Stimulated activated naive CD8-positive, alpha-beta T cell treated with anti-CD3 and anti-CD28 coated beads, Interleukin-15, Interleukin-2, amounts not matched to agents 100 U/mL and 50 U/mL, for 24 hours (primary cell): ENCODE measurements around the gene IRF1.

Source experiments
- ATAC-seq: fragments of 150-1000 bp; cut with Tn5 transposase; one replicate; pipeline ENCODE4 v1.10.0; 2021
- DNase-seq: peaks from one replicate; pipeline ENCODE4 v3.0.0; 2021

IRF1 gene

DNA sequence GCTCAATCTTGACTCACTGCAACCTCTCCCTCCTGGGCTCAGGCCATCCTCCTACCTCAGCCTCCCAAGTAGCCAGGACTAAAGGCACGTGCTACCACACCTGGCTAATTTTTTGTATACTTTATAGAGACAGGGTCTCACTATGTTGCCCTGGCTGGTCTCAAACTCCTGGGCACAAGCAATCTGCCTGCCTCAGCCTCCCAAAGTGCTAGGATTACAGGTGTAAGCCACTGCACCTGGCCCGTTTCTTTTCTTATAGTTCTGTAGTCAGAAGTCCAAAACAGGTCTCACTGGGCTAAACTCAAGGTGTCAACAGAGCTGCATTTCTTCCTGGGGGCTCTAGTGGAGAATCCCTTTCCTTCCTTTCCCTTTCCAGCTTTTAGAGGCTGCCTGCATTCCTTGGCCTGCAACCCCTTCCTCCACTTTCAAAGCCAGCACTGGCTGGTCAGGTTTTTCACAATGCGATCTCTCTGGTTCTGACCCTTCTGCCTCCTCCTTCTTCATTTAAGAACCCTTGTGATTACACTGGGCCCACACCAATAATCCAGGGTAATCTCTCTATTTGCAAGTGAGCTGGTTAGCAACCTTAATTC, 16.3 kb downstream of the IRF1 start:
- DNase-seq (peak; percentile 4), ATAC-seq (no peak)

- ATAC-seq (no peak), DNase-seq (peak; percentile 5)
Measured at GRCh38 chr5:132473668-132474067, 16.9 kb downstream of the IRF1 start.

GRCh38 chr5:132473019-132473531, 17.5 kb downstream of the IRF1 start:
- DNase-seq, result peak; percentile 78

DNA sequence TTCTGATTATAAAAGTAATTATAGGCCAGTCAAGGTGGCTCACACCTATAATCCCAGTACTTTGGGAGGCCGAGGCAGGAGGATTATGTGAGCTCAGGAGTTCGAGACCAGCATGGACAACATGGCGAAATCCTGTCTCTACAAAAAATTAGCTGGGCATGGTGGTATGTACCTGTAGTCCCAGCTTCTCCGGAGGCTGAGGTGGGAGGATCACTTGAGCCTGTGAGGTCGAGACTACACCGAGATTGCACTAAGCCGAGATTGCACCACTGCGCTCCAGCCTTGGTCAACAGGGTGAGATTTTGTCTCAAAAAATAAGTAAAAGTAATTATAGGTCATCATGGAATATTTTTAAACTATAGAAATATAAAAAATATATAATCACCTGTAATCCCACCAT, 18.1 kb downstream of the IRF1 start:
- peak; percentile 4 for DNase-seq
- no peak for ATAC-seq

More at GRCh38 chr5:132473019-132473531, 17.5 kb downstream of the IRF1 start:
- peak; percentile 89 for ATAC-seq

GRCh38 chr5:132471944-132472343, 18.6 kb downstream of the IRF1 start:
- DNase-seq, result no peak
- no peak for ATAC-seq

GRCh38 chr5:132471151-132471907, 19.2 kb downstream of the IRF1 start:
- peak; percentile 2 for DNase-seq
- no peak for ATAC-seq

DNA sequence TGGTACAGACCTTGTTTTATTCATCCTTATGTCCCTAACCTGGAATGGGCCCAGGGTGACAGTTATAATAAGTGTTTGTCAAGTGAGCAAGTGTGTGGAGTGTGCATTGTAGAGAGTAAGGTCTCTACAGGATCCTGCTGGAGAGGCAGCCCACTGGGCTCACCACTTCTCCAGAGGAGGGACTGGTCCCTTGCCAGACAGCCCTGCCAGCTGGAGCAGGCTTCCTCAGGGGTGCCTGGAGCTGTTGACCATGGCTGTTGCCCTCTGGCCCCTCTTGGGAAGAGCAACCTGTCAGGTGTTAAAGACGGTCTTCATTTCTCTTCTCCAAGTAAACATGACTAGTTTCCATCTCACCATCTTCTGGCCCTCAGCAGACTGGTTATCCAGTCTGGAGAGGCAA, 20.0 kb downstream of the IRF1 start:
- DNase-seq, result peak; percentile 1
- no peak for ATAC-seq

- DNase-seq (peak; percentile 1), ATAC-seq (no peak)
Measured at GRCh38 chr5:132470010-132470392, 20.6 kb downstream of the IRF1 start.

- ATAC-seq, result no peak
Measured at GRCh38 chr5:132469380-132470009, 21.1 kb downstream of the IRF1 start.

GRCh38 chr5:132468656-132469379, 21.8 kb downstream of the IRF1 start:
- ATAC-seq (no peak), DNase-seq (no peak)

More at GRCh38 chr5:132469380-132470009, 21.1 kb downstream of the IRF1 start:
- DNase-seq, result no peak

- DNase-seq, result no peak
- no peak for ATAC-seq
Measured at GRCh38 chr5:132467287-132467984, 23.1 kb downstream of the IRF1 start.

DNA sequence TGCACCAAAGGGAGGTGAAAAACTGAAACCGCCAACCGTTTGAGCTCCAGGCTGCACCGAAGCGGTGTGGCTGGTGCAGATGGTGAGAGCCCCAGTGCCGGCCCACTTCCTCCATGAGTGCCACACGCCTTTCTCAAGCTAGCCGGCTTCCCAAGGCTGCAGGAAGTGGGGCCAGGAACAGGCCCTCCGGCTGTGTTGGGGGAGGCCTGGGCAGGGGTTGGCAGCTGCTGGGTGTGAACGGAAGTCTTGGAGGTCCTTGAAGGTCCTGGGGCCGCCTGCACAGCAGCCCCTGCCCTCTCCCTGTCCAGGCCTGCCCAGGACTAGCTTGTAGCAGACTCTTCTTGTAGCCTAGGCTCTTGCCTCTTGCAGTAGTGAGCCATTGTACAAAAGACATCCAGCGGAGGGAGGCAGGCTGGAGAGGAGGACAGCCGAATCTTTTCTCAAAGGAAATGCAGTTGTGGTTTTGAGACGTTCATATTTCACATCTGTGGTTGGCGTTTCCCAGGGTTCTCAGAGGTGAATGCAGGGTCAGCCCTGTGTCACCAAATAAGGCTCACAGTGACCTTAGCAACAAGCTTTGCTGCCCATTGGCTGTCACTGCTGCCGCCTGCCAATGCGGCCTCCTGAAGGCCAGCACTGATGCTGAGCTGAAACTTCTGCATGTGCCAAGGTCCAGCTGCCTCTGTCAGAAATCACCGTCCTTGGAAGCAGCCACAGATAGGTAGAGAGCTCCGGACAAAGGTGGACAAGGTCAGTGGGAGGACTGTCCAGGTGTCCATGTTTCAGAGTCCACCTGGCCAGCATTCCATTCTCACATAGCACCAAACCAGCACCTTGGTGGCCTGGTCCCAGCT, 23.9 kb downstream of the IRF1 start:
- DNase-seq (peak; percentile 71), ATAC-seq (peak; percentile 67)

DNA sequence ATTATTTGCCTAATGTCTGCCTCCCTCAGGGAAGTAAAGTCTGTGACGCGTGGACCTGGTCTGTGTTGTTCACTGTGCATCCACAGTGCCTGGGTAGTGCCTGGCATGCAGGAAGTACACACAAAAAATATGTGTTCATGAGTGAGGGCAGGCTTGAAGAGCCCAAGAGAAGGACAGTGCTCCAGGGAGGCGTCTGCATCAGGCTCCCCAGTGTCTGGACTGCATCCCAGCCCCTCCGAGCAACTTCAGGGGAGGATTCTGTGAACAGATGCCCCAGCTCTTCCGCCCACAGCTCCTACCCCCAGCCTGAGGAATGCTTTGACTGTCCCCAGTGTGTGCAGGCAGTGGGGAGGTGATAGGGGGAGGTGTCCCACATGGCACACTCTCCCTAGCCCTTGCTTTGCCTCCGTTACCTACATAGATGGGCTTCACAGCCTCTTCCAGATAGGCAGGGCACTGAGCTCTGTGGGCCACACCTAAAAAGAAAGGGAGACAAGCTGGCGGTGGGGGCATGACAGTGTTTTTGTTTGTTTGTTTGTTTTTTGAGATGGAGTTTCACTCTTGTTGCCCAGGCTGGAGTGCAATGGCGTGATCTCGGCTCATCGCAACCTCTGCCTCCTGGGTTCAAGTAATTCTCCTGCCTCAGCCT, 25.4 kb downstream of the IRF1 start:
- DNase-seq (no peak), ATAC-seq (no peak)

GRCh38 chr5:132464156-132464939, 26.2 kb downstream of the IRF1 start:
- DNase-seq (peak; percentile 54), ATAC-seq (peak; percentile 52)

- DNase-seq (no peak), ATAC-seq (no peak)
Measured at GRCh38 chr5:132463811-132464155, 26.8 kb downstream of the IRF1 start.

DNA sequence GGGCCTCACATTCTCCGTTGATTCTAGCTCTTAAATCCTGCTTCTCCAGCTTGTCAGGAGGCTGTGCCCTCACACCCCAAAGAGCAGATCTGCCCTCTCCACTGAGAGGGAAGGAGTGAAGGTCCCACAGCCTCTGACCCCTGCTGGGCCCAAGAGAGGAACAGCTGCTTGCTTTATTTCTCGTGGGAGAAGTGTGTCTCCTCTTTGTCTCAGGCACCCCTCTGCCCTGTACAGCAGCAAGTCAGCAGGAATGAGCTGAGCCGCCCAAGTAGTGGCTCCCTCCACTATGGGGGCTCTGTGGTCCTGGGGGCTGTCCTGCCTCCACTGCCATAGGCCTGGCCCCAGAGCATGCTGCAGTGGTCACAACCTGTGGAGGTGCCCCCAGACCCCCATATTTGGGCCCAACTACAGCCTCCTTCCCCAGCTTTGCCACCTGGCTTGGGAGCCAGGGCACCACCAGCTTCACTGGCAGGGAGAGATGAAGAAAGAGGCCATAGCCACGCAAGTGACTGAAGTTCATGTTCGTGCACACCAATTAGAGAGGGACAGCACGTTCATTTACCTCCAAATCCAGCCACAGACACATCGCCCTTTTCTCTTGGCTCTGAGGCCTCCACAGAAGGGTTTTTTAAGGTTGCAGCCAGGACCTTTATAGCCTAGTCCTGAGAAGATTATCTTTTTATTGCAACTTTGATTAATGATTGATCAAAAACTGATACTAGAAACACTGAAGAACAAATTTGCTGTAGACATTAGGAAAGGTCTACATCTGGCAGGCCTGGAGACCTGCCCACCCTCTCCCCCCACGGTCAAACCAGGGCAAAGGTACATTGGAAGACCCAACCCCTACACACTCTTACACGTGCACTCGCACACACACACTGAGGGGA, 27.5 kb downstream of the IRF1 start:
- DNase-seq (no peak), ATAC-seq (no peak)

GRCh38 chr5:132462333-132462732, 28.2 kb downstream of the IRF1 start:
- ATAC-seq (no peak), DNase-seq (no peak)

GRCh38 chr5:132461569-132462070, 29.0 kb downstream of the IRF1 start:
- DNase-seq (no peak), ATAC-seq (no peak)
